Uterus (tissue), 4 donors: ENCODE measurements around the gene LCN6. TPM values are rescaled to one million over a fixed set of nuclear protein-coding genes. Genes with fewer than 3 reads are reported as not detected.
"Not testable (repeated sequence)": the region's sequence is repeated elsewhere in the genome, so short reads cannot be mapped to it uniquely, and the experiment has no call there.

Source experiments
- DNase-seq, 2 donors: peaks; one replicate each; pipeline ENCODE4 v3.0.0-alpha.2; 2019 to 2020
- H3K27ac ChIP-seq, 2 donors: fragments of 200-600 bp; sonication (generic); 1 replicate in 1 of 2; 2 replicates in 1 of 2; pipeline ENCODE4 v1.5.1; 2016 to 2018
- H3K27me3 ChIP-seq, 2 donors: fragments of 200-600 bp; sonication (generic); one replicate each; pipeline ENCODE4 v1.5.1; 2018 to 2019; ENCODE audit warnings: control low read depth in 1 of 2
- H3K36me3 ChIP-seq, 2 donors: fragments of 200-600 bp; sonication (generic); one replicate each; pipeline ENCODE4 v1.5.1; 2019; ENCODE audit warnings: control low read depth in 1 of 2
- H3K4me1 ChIP-seq, 2 donors: fragments of 200-600 bp; sonication (generic); one replicate each; pipeline ENCODE4 v1.5.1; 2018 to 2019; ENCODE audit warnings: control low read depth in 1 of 2
- H3K4me3 ChIP-seq, 2 donors: fragments of 200-600 bp; sonication (generic); 1 replicate in 1 of 2; 2 replicates in 1 of 2; pipeline ENCODE4 v1.5.1; 2018 to 2019; ENCODE audit warnings: mild to moderate bottlenecking in 1 of 2
- H3K9me3 ChIP-seq, 2 donors: fragments of 200-600 bp; sonication (generic); one replicate each; pipeline ENCODE4 v1.5.1; 2019; ENCODE audit warnings: control low read depth in 1 of 2
- CTCF ChIP-seq, 4 experiments: fragments of 200-600 bp in 2 of 4; fragments of 450-650 bp in 2 of 4; sonication (generic) in 2 of 4; IDR thresholded peaks; one replicate each; pipeline ENCODE4 v1.5.1; 2016 to 2019; ENCODE audit warnings: antibody characterized with exemption in 4 of 4, mild to moderate bottlenecking in 2 of 4, moderate library complexity in 1 of 4
- POLR2A ChIP-seq, 2 donors: fragments of 450-650 bp; IDR thresholded peaks; one replicate each; pipeline ENCODE4 v1.6.1; 2016; ENCODE audit warnings: antibody characterized with exemption in 2 of 2, mild to moderate bottlenecking in 1 of 2, moderate library complexity in 1 of 2
- intact Hi-C: fragments of 100-400 bp; cut with DNase I; formaldehyde crosslinking; loops from one replicate; pipeline ENCODE4 v1.15.1; 2023; ENCODE audit warnings: low total_unique reads
- total RNA-seq, 4 donors: library from RNA; depleted of rRNA in 3 of 4; stranded (reverse); fragments of >200 nt in 3 of 4; gene quantifications; one replicate each; pipeline versions ENCODE4 v1.1.0 to v1.2.4, GENCODE V29; 2014 to 2023
- donor health status: DM: yes; HTN: yes; CAD: no.

LCN6 gene
- total RNA-seq, 4 donors from 2014 or later, result 1.2 to 164 (median 89.7) TPM

- DNase-seq, result no peak
- no peaks in the 10 kb centered on the region for H3K36me3 ChIP-seq
- peaks cover 0 to 7% of the 10 kb centered on the region in 2 donors for H3K4me1 ChIP-seq
- H3K4me3 ChIP-seq, result no peak overlapping the region
- no peak for TF ChIP-seq CTCF (IDR thresholded peaks at IDR 0.05)
- no peak for TF ChIP-seq POLR2A (IDR thresholded peaks at IDR 0.05)
- no peaks in the 10 kb centered on the region for H3K27me3 ChIP-seq
- H3K9me3 ChIP-seq, result no peaks in the 10 kb centered on the region
- no peak overlapping the region for H3K27ac ChIP-seq
- intact Hi-C loops, result no loop called here
Measured at GRCh38 chr9:136707849-136708517, 40.3 kb downstream of the LCN6 start.

- Histone ChIP-seq H3K27ac (no peak overlapping the region), H3K4me3 (no peak overlapping the region), H3K4me1 (peaks cover 0 to 5% of the 10 kb centered on the region in 2 donors), H3K36me3 (no peaks in the 10 kb centered on the region), H3K27me3 (no peaks in the 10 kb centered on the region), H3K9me3 (no peaks in the 10 kb centered on the region)
- intact Hi-C loops, result no loop called here
- TF ChIP-seq CTCF (IDR thresholded peaks at IDR 0.05), result no peak
- TF ChIP-seq POLR2A (IDR thresholded peaks at IDR 0.05), result no peak
- no peak for DNase-seq
Measured at GRCh38 chr9:136707011-136707410, 41.3 kb downstream of the LCN6 start.

GRCh38 chr9:136705564-136705963, 42.8 kb downstream of the LCN6 start:
- no peak overlapping the region for H3K4me3 ChIP-seq
- TF ChIP-seq POLR2A (IDR thresholded peaks at IDR 0.05) (no peak), CTCF (IDR thresholded peaks at IDR 0.05) (no peak)
- intact Hi-C loops, result no loop called here
- no peaks in the 10 kb centered on the region for H3K4me1 ChIP-seq
- no peak overlapping the region for H3K27ac ChIP-seq
- H3K27me3 ChIP-seq, result no peaks in the 10 kb centered on the region
- H3K36me3 ChIP-seq, result no peaks in the 10 kb centered on the region
- DNase-seq, result no peak
- H3K9me3 ChIP-seq, result no peaks in the 10 kb centered on the region

GRCh38 chr9:136704741-136705140, 43.6 kb downstream of the LCN6 start:
- H3K4me1 ChIP-seq, DNase-seq, H3K9me3 ChIP-seq, H3K27me3 ChIP-seq, H3K36me3 ChIP-seq, H3K4me3 ChIP-seq, intact Hi-C loops, H3K27ac ChIP-seq: not testable (repeated sequence)

GRCh38 chr9:136703276-136703860, 45.0 kb downstream of the LCN6 start:
- DNase-seq, result no peak
- H3K27ac ChIP-seq, result no peak overlapping the region
- H3K9me3 ChIP-seq, result no peaks in the 10 kb centered on the region
- no peaks in the 10 kb centered on the region for H3K36me3 ChIP-seq
- no peaks in the 10 kb centered on the region for H3K4me1 ChIP-seq
- intact Hi-C loops, result no loop called here
- H3K27me3 ChIP-seq, result no peaks in the 10 kb centered on the region
- no peak overlapping the region for H3K4me3 ChIP-seq
- TF ChIP-seq CTCF (IDR thresholded peaks at IDR 0.05), result no peak
- no peak for TF ChIP-seq POLR2A (IDR thresholded peaks at IDR 0.05)
